ENCODE data around the gene NEMP2.

NEMP2 gene, protein sequence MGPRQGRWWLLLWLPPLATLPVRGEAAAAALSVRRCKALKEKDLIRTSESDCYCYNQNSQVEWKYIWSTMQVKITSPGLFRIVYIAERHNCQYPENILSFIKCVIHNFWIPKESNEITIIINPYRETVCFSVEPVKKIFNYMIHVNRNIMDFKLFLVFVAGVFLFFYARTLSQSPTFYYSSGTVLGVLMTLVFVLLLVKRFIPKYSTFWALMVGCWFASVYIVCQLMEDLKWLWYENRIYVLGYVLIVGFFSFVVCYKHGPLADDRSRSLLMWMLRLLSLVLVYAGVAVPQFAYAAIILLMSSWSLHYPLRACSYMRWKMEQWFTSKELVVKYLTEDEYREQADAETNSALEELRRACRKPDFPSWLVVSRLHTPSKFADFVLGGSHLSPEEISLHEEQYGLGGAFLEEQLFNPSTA

DNA sequence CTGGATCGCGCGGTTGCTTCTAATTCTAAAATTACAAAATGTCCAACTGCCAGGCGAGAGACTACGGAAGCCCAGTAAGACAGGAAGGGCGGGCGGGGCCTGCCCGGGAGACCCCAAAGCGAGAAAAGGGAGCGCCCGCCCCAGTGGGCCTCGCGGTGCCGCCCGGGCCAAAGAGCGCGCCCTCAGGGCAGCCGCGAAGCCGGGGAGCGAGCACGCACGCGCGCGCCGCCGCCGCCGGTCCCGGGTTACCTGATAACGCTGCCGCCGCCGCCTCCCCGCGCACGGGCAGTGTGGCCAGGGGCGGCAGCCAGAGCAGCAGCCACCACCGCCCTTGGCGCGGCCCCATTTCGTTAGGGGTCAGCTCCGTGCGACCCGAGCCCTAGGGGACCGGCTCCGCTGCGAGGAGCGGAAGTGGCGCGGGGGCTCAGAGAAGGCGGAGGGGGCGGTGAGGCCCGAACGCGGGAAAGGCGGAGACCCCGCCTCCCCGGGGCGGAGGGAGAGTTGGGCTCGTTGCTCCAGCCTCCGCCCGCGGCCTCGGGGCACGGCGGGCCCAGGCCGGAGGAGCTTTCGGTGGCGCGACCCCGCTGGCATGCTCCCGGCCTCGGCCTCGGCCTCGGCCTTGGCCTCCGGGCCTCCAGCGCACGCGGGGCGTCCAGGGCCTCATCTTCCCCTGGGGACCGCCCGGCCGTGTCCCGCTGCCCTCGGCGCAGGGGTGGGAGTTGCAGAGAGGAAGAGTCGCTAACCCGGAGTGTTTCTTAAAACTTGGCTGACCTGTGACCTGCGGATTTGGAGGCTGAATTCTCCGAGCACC lies at the start of gene NEMP2:
NEMP2 (minus strand) TSS at position 413 of the 811 bp plus-strand sequence; CDS start at position 346, 67 bp downstream.
- DNase-seq (ENCODE audit: low read depth), result peak; percentile 66

DNA sequence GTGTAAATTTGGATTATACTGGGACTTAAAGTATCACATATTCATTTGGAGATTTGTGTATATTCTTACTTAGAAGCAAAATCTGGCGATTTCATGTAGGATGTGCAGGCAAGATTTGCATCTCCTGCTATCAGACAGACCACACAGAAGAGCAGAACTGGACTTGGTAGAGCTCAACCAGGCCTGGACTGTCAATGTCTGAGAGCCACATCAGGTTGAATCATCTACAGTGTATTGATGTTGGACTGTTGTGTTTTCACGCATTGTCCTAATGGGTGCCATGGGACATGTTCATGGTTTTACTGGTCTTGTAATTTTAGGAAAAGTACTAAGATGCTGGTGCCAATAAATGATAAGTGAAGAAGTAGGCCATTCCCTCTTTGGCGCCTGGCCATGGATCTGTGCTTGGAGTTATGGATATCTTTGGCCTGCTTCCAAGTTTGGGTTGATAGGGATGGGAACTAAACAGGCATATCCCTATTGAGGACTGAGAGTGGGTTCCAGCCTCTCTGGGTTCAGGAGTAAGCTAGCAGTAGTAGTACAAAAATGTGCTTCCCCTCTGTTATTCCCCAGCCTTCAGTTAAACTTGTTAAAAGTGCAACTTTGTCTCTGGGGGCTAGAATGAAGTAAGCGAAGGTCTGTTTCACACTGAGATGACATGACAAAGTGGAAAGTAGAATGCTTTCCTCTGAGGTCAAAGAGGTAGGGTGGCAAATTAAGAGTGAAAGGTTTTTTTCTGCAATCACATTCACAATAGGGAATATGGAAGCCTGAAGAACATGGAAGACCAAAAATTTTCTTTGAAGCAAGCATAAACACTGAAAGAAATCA lies 49.2 kb upstream of the NEMP2 start:
- DNase-seq (ENCODE audit: low read depth), result no peak

DNA sequence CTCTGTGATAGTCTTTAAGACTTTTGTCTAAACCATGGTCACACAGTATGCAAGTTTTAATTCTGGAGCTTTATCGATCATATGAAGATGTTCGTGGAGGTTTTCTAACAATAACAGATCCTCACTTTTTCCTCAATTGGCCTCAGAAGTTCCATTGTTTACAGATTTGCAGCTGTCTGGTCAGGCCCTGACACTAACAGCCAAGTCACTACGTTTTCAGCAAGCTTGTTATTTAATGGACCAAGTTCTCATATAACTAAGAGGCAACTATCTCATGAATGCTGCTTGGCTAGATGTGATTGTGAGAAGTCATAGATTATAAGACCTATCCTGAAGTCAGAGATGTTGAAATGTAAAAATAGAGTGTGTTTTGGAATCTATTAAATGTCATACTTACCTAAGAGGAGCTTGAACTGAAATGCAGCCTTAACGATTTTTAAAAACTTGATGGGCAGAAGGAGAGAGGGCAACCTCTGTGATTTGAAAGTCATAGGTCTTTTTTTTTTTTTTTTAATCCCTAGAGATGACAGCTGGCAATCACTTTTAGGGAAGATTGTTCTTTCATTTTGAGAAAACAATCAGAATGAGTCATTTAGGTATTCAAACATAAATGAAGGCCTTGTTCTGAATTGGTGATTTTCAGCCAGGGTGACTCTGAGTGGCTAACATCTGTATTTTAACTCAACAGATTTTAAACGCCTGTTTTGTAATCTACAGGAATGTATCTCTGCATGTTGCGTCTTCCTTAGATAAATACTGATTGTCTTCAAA lies 48.4 kb upstream of the NEMP2 start:
- no peak for DNase-seq (ENCODE audit: low read depth)

DNA sequence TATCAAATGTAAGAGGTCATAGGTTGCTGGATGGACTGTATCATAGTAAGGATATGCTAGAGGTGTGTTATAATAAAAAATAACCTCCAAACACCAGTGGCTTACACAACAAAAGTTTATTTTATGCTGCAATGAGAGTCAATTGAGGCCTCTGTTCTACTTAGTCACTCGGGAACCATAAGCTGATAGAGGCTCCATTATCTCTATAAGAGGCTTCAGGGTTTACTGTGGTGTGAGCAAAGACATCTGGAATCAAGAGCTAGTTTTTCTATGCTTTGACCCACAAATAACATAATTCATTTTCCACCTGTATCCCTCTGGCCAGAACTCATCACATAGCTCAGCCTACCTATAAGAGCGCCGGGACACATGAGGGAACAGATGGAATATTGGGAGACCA lies 47.5 kb upstream of the NEMP2 start:
- no peak for DNase-seq (ENCODE audit: low read depth)

DNA sequence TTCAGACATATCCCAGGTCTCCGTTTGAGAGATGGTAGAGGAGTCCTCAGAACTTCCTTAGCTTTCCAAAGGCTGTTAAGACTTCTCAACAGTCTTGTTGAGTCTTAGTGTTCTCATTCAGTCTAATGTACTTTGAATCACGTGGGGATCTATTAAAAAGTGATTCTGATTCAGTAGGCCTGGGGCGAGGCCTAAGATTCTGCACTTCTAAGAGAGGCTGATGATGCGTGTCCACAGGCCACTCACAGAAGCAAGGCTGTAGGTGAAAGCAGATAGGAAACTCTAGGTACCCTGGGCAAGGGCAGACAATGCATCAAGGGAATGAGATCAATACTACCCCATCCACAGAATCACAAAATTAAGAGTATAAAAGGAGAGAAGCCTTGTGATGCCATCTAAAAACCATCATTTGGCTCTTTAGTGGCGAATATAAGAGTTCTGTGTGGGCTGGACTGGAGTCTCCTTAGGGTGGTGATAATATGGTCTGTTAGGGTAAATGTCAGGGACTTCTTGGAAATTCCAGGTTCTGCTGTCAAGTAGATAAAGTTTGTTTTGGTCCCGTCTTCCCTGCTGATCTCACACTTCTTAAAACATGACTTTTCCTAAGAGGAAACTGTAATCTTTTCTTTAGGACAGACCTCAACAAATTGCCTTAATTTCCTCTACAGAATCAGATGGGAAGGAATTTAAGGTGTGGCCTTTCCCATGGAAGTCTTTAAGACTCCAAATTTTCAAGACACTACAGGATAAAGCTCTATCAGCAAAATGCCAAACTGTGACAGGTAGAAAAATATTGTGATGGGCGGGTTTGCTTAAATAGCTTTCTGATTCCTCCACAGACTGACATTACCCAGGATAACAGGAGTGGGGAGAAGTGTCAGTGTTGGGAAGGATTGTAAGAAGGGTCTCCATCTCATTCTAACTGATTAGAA lies 45.7 kb upstream of the NEMP2 start:
- DNase-seq (ENCODE audit: low read depth), result no peak

DNA sequence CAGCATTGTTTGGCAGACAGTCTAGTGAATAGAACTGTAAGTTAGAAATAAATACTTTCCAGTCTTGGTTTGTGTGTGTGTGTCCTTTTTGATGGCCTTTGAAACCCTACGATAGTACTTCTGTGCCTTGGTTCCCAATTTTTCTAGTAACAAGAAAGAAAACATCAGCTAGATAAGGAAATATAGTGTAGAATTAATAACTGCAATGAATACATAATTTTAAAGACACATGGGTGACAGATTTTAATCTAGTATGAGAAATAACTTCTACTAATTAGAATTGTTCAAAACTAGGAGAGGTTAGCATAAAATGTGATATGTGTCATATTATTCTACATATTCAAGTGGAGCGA lies 44.5 kb upstream of the NEMP2 start:
- no peak for DNase-seq (ENCODE audit: low read depth)

DNA sequence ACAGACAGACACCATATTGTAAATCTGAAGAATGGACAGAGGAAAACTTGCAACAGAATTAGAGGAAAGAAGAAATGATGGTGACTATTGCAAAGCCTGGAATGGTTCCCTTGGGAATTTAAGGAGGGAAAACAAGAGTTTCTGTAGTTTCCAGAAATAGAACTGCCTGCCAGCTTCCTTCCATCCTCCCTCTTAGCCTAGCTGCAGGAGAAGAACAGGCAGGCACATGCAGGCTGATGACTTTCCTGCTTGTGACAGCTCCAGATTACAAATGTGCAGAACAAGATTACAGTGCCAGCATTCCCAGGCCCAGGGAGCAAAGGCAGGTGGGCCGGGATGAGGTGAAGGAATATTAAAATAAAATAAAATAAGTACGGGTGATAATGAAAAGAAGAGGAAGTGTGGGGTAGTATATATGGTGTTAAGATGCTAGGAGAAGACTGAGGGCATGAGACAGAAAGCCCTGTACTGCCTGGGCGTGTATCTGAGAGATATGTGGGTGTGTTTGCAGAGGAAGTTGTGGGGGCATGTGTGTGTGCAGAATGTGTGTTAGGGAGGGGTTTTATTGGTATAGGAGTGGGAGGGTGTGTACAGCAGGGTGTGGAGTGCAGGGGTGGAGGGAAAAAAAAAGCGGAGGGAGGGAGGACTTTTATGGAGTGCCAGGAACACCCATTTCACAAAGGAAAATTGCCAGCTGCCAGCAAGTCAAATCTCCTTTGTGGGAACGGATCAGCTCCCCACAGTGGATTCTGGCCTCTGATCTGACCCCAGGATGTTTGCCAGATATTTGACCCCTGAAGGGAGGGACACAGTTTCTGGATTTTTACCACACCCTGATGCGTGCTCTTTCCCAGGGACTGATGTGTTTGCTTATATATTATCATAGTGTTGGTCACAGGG lies 43.9 kb upstream of the NEMP2 start:
- DNase-seq (ENCODE audit: low read depth), result no peak

DNA sequence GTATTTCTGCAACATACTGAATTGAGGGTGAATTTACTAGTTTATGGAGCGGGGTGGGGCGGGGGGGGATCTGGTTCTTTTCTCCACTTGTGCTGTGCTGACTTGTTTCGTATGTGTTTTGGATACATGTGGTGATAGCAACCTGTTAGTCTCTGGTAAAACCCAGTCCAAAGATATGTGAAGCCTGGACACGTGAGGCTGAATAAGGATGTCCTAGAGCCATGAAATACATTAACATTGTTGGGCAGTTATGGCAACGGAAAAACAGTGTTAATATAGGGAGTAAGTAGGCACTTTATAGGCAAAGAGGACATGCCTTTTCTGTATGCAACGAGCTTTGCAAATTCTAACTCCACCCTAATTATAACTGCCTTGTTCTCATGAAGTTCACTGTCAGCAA lies 42.1 kb upstream of the NEMP2 start:
- DNase-seq (ENCODE audit: low read depth), result no peak

DNA sequence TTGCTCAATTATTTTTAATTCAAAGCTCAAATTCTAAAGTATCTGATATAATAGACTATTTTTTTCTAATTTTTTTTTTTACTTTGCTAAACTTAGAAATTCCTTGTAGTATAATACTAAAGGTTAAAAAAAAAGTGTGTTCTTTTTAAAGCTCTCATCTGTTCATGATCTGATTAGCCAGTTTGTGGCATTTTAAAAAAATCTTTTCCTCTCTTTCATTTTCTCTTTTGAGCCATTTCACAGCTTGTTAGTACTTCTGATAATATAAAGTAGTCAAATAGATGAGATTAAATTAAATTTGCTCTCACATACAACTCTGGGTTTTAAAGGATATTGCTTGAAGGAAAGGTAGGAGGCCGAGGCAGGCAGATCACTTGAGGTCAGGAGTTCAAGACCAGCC lies 40.7 kb upstream of the NEMP2 start:
- DNase-seq (ENCODE audit: low read depth), result no peak

DNA sequence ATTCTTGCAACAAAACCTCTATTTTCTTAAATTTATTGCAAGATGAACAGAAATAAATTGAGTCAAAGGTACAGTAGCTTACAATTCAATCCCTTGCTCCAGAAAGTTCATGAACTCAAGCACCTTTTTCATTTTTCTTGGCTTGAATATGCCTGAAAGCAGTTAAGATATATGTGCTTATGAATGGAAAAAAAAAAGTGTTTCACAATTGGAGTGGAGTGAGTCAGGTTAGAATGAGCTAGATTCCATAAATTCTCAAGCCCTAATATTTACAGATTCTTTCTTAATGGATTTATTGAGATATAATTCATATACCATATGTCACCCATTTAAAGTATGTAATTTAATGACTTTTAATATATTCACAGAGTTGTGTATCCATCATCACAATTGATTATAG lies 39.6 kb upstream of the NEMP2 start:
- no peak for DNase-seq (ENCODE audit: low read depth)

DNA sequence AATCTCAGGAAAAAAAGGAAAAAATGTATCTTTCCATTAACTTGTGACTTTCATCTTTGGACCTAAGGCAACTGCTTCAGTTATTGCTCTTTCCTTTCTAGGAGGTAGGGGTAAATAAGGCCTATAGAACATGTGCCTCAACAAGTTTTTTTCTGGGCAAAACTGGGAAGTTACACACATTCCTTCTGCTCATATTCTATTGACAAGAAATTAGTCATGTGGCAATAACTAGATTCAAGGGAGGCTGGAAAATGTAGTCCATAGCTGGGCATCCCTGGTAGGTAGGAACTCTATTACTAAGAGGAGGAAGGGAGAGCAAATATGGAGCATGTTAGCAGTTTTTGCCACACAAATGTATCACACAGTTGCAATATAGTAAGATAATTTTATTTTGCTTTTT lies 37.7 kb upstream of the NEMP2 start:
- no peak for DNase-seq (ENCODE audit: low read depth)

DNA sequence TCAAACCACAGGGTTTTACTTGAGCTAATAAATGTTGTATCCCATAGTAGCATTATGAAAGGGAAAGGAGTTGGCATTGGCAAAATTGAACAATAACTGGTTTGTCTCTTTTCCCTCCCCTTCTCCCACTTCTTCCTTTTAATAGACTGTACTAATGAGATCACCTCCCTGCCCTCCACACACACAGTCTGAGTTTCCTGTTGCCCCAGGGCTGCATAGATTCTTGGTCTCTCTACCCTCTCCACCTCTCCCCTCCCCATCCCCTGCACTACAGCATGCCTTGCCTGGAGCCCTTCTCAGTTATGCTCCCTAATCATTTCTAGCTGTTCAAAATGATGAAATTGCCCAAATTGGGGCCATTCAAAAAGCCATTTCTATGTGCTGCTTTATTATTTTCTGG lies 37.2 kb upstream of the NEMP2 start:
- no peak for DNase-seq (ENCODE audit: low read depth)

DNA sequence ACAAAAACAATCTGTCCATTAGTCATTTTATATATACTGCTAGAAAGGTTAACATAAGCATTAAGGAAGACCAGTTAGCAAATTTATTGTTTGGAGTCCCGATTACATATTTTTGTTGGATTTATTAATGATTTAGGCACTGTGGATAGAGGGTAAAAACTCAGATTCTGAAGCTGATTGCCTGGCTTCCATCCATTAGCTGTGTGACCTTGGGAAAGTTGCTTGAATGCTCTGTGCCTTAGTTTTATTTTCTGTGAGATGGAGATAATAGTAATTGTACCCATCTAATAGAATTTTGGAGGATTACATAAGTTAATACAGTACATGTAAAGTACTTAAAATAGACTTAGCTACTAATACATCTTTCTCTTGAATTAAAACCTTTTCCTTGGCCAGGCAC lies 36.3 kb upstream of the NEMP2 start:
- DNase-seq (ENCODE audit: low read depth), result no peak

DNA sequence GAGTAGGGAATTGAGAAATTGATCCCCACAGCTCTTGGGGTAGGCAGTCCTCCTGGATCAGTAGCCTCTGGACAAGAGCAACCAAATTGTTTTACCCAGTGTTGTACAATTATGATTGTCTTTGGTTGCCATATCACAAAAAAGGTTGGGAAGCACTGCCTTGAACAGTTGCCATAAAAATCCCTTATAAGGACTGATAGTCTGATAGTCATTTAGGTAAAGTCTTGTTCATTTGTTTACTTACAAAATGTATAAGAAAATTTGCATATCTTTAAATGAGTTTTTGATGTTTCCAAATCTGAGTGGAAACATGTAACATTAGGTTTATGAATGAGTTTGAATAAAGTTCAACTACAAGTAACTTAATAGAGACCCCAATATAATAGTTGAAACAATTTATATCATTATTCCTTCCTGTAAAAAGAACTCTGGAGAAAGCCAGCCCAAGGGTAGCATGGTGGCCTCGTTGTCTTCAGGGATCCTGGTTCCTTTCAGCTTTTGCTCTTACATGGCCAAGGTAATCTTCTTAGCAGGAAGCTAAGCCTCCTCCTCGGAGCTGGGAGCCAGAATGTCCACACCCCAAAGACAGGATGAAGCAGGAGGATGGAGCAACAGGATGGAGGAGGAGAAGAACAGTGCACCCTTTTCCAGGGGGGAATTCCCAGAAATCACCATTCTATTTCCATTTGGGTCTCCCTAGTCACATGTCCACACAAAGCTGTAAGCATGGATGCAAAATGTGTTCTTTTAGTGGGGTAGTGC lies 35.7 kb upstream of the NEMP2 start:
- no peak for DNase-seq (ENCODE audit: low read depth)

DNA sequence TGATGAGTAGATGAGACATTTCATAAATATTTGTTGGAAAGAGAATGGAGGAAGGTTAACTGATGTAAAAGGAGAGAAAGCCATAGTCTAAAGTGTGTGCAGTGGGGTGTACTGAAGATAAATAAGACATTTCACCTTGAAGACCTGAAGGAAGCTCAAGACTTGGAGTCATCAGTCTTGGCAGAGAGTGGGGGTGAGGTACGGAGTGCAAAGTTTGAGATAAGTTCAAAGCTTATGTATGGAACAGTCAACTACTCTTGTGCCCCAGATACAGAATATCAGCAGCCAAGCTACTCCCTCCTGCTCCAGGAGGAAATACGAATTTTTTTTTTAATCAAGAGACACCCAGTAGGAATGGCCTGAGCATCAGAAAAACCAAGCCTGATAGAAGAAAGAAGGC lies 30.3 kb upstream of the NEMP2 start:
- DNase-seq (ENCODE audit: low read depth), result no peak

DNA sequence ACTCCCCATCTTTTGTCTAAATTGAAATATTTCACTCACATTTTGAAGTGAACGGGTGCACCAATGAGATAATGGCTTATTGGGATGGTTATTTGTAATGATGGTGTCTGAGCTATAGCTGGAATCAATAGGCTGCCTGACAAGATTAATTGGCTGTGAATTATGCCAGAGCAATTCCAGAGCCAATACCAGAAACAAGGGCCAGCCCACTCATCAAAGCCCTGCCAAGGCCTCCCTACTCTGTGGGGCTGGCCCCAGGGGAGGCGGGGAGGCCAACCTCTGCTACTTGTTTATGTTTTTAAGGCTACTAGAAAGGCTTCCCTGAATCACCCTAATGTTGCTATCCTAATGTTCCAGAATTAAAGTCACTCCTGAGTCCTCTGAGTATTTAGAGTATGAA lies 29.1 kb upstream of the NEMP2 start:
- DNase-seq (ENCODE audit: low read depth), result no peak

DNA sequence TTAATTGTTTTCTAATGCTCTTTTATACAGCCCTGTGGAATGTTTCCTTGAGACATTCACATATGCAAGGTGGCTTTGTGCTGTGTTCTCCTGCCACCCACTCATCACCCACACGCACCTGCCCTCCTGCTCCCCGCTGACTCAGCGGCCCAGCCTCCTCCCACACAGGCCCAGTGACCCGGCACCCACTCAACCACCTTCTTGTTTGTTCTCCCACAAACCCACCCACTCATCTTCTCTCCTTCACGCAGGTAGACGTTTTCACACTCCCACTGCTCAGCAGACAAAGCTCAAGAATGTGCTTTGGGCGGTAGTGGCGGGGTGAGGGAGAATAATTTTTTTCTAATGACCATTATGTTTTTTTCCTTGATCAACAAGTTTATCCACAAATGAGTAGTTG lies 28.6 kb upstream of the NEMP2 start:
- DNase-seq (ENCODE audit: low read depth), result no peak

DNA sequence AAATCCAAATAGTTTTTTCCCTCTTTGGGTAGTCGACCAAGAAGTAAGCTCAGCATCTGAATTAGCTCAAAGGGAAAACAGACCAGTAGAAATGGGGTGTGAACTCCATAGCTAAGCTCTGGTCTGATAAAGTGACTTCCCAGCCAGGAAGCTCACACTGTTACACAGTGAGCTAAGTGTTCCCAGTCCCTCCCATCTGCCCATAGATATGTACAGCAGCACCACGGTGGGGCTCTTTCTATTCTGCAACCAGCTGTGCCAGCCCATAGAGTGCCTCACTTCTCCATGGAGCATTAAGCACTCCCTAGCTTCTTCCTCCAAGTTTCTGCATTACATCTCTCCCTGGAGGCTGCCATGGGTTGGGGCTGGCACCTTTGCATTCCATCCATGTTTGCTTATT lies 27.6 kb upstream of the NEMP2 start:
- no peak for DNase-seq (ENCODE audit: low read depth)

DNA sequence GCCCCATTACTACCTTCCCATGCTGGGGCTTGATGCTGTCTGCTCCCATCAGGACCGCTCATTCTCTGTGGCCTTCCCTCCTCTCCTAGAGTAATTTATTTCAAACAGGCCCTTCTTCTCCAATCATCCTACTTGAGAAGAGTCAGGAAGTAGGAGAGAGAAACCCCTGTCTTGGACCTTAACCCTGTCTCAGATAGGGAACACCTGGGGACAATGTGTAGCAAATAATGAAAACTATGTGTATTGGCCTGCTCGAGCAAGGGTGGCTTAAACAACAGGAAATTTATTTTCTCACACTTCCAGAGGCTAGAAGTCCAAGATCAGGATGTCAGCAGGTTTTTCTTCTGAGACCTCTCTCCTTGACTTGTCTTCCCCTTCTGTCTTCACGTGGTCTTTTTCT lies 26.6 kb upstream of the NEMP2 start:
- DNase-seq (ENCODE audit: low read depth), result no peak

Measured in stimulated activated CD8-positive, alpha-beta memory T cell treated with anti-CD3 and anti-CD28 coated beads, Interleukin-15, amount 100 ng/mL, for 24 hours (primary cell).